HG03571 (cell line): Measurements from ENCODE around the gene CACNG4.

Experiments used
- ATAC-seq: cut with Tn5 transposase; IDR thresholded peaks from one replicate; pipeline ENCODE4 v1.9.1; 2021; ENCODE audit not compliant: unreplicated experiment

The CACNG4 gene

DNA sequence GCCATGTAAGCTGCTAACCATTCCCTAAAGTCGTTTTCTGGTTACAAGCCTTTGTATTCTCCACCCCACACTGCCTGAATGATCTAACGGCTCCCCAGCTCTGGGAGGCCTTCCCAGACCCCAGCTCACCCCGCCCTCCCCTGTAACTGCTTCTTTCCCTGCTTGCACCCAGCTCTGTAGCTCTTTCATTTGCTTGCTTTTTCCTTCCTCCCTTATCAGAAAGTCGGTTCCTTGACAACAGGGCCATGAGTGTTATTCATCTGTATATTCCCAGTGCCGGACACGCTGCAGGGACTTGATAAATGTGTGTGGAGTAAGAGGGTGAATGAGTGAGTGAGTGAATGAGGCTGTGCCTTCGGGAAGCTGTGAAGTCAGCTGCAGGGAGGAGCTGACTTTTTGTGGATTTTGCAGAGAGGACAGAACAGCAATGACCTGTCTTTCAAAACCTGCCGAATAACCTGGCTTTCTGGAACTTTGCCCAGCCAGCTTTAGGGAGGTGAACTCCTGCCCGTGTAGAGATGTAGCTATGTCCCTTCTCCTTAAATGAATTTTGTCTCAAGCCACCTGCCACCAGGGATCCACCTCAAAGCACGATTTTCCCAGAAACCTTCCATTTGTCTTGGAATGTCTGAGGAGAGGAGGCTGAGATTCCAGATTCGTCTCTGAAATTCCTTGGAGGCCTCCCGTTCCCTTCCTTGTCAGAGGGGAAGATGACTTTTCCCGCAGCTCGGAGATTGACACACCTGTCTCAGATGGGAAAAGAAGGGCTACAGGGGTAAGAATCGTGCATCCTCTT lies 20.0 kb upstream of the CACNG4 start:
- ATAC-seq = no peak

DNA sequence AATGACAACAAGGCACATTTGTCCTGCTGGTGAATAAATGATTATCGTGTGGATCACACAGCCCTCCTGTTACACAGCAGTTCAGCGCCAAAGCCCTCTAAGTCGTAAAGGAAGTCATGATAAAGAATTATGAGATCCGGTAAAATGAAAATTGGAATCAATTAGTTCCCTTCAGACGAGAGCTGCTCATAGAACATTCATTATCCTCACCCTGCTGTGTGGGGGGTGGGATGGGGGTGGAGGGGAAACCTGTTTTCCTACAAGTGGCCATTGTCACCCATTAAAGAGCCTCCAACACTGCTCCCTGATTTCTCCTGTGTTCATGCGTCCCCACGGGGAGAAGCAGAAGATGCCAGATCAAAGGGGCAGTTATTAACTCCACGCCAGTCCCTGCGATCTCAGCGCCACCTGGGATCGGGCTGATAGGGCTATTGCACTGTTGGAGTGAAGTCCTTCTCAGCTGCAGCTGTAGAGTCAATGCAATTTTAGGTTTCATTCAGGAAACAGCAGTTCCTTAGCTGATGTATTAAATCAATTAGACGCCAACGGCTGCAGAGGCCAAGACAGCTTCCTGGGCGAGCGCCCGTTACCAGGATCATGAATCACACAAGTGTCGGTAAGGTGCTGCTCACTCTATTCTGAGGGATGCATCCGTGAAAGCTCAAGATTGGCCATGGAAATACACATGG lies 19.2 kb upstream of the CACNG4 start:
- ATAC-seq = no peak

- no peak for ATAC-seq
These were observed 18.3 kb upstream of the CACNG4 start for GRCh38 chr17:66946251-66946650.

GRCh38 chr17:66947311-66947710 lies 17.2 kb upstream of the CACNG4 start:
- ATAC-seq = no peak

GRCh38 chr17:66948061-66948750 lies 16.3 kb upstream of the CACNG4 start:
- ATAC-seq = no peak

GRCh38 chr17:66949501-66949900 lies 15.0 kb upstream of the CACNG4 start:
- no peak for ATAC-seq

GRCh38 chr17:66950325-66950724 lies 14.2 kb upstream of the CACNG4 start:
- ATAC-seq = no peak

- no peak for ATAC-seq
These were observed 13.5 kb upstream of the CACNG4 start for GRCh38 chr17:66950886-66951604.

- ATAC-seq = no peak
These were observed 12.9 kb upstream of the CACNG4 start for GRCh38 chr17:66951605-66951953.

DNA sequence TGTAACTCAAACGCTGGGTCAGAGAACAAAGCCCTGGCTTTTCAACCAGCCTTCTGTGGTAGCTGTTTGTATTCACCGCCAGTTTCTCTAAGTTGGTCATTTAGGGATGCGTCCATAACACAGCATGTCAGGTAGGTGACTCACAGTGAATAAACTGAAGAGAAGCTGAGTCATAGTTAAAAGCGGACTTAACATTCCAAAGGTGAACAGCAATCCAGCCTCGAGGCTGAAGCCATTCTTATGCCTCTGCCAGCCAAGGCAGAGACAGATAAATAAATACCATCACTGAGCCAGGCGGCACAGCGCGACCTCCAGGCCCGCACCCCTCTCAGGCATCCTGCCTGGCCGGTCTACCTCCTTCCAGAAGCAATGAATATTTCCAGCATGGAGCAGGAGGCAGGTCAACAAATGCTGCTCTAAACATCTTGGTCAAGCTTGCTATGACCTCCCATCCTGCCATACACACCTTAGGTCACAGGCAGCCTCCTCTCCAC lies 12.4 kb upstream of the CACNG4 start:
- no peak for ATAC-seq

- ATAC-seq = no peak
These were observed 11.6 kb upstream of the CACNG4 start for GRCh38 chr17:66952681-66953629.

- ATAC-seq = no peak
These were observed 10.9 kb upstream of the CACNG4 start for GRCh38 chr17:66953630-66954020.

DNA sequence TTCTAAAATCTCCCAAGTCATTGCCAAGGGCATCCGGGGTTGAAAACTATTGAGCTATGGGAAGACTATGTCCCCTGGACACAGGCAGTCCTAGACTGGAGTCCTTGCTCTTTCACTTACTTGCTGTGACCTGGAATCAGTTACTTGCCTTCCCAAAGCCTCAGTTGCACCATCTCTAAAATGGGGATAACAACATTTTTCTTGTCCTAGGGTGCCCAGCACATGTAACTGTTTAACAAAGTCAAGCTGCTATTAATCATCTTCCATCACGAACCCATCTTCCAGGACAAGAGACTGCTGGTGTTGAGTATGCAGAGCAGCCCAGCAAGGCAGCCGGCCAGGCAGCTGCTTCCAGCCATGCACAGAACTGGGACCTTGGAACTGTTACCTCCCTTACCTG lies 9.9 kb upstream of the CACNG4 start:
- no peak for ATAC-seq

- no peak for ATAC-seq
These were observed 8.7 kb upstream of the CACNG4 start for GRCh38 chr17:66955821-66956220.

DNA sequence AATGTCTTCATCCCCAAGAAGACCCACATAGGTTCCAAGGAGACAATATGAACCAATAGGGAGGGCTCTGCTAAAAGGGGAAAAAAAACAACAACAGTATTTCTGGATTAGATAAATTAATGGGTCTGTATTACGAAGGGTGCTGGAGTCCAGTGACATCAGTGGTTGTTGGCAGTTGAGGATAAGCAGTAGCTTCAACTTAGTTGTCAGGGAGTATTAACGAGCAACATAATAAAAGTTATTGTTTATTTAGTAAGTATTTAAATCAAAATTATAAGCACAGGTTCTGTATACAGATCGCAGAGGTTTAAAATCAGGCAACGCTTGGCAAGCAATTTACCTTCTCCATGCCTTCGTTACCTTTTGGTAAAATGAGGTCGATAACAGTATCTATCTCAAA lies 7.6 kb upstream of the CACNG4 start:
- no peak for ATAC-seq

DNA sequence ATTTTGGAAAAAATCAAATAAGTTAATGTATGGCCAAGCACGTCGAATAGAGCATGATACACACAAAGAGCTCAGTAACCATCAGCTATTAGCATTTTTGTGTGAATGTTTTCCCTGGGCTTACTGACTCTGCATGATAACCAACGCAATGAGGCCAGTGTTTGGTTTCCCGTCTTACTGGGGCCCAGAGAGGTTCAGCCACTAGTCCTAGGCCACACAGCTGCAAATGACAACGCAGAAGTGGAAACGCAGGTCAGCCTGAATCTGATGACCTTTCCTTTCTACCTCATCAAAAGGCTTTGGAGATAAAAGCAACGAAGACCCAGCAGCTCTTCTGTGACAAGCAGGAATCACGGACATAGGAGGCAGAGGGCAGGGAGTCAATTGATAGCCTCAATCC lies 7.2 kb upstream of the CACNG4 start:
- ATAC-seq = no peak

DNA sequence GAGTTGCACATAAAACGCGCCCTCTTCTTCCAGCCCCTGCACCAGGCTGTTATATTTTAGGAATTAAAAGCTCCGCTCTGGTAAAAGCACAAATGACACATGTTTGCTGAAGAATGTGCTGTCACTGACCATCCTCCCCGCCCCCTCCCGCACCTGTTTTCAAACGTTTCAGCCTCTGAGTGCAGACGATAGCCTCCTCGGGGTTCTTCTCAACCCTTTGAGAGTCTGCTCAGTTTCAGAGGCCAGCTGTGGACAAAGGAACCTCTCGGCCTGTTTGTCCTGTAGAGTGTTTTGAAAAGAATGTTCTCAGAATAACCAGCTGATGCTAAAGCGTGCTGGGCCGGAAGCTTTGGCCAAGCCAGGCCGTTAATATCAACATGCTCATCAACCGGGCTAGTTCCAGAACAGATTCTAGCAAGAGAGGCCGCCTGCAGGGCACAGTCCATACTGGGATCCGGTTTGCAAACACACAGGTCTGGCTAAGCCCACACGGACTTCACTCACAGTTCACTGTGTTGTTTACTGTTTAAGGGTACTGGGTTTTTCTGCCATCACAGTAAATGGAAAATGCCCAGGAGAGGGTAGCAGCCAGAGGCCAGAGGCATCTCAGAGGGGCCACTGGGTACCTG lies 6.4 kb upstream of the CACNG4 start:
- ATAC-seq = no peak

DNA sequence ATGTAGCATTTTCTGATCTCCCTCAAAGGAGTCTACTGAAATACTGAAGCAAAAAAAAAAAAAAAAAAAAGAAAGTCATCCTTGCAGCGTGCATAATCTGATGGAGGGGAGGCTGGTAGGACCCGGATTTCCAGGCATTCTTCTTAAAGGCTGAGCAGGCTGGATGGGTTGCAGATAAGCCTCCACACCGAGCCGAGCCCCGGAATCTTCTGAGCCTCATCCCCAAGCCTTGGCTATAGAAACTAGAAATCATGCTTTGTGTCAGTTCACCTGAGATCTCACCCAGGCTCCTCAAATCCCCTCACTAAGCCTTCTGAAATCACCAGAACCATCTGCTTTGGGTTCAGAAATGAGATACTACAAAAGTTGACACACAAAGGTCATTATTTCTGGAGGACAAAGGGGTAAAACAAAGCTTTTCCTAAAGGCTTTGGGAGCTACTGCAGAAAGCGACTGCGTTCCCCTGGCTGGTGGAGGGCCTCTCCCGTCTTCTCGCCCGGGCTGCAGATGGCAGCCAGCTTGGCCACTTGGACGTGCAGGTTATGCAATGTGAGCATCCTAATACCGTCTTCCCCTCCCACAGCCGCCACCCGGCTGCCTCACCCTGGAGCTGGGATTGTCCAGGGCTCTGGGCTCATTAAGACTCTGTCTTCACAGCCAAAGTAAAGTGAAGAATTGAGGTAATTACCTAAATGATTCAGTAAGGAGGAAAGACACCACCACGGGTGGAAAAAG lies 4.7 kb upstream of the CACNG4 start:
- no peak for ATAC-seq

DNA sequence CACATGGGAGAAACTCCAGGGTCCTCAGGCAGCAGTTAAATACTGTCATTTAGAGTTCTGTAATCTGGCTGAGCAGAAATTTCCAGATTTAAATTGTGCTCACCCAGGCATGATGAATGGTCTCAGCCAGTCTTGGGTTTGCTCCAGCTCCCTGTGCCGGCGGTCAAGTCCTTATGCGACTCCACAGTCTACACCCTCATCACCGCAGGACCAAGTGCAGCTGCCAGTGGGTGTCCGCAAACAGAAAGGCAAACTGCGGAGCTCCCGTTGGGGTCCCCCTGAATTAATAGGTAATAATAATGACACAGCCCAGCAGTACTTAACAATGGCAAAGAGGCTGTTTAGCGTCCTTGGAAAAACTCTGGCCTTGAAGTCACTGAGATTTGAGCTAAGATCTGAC lies 3.9 kb upstream of the CACNG4 start:
- ATAC-seq = no peak
